Measurements from ENCODE around the gene CAMK1G.

Gene CAMK1G

DNA sequence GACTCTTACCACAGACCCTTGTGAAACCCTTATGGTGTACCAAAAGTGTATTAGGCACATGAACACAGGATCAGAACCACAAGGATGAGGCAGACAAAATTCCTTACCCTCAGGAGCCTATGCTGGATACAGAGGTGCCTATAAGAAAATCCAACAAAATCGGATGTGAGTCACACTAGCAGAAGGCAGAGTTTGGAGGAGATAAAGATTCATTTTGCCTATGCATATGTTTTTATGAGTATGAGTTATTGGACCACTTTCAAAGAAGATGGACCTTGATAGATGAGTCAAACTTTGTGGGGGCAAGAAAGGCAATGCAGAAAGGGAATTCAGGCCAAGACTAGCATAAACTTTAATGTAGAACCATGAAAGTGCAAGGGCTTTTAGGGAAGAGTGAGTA is 17.0 kb downstream of the CAMK1G start:
- no peak for DNase-seq (ENCODE audit: low read depth, low spot score)

DNA sequence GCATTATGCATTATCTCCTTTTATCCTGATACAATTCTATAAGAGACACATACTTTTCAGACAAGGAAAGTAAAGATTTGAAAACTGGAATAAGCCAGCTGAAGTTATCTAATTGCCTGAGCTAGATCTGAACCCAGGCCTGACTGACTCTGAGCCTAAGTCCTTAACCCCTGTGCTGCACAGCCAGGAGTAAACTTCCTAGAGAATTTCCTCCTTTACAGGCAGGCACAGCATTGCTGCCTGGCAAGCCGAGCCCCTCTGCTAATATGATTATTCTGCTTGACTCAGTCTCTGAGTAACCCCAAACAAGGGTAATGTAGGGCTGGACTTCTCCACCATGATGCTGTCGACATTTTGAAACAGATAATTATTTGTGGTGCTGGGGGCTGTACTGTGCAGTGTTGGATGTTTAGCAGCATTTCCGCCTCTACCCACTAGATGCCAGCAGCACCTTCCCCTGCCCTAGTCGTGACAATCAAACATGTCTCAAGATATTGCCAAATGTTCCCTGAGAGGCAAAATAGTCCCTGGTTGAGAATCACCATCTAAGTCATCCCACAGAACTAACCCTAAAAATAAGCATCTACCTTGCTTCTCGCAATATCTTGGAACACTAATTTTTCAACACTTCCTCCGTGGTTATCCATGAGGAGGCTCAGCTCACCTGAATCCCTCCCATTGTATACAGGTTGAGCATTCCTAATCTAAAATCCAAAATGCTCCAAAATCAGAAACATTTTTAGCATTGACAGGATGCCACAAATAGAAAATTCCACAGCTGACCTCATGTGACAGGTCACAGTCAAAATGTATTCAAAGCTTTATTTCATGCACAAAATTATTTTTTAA is 18.5 kb downstream of the CAMK1G start:
- DNase-seq (ENCODE audit: low read depth, low spot score) = no peak

DNA sequence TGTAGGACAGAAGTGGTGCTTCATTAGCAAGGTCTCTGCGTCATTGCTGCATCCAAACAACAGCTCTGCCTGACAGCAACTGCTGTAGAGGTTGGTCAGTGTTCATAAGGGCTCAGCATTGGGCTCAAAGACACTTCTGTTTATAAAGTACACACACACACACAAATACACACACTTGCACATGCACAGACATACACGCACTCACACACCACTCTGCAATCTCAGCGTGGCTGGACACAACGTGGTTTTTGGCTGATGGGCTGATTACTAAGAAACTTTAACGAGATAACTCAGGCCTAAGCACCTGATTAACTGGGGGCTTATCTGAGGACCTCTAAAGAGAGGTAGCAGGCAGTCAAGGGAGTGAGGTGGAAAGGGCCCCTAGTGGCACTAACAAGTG is 20.4 kb downstream of the CAMK1G start:
- DNase-seq (ENCODE audit: low read depth, low spot score) = no peak

DNA sequence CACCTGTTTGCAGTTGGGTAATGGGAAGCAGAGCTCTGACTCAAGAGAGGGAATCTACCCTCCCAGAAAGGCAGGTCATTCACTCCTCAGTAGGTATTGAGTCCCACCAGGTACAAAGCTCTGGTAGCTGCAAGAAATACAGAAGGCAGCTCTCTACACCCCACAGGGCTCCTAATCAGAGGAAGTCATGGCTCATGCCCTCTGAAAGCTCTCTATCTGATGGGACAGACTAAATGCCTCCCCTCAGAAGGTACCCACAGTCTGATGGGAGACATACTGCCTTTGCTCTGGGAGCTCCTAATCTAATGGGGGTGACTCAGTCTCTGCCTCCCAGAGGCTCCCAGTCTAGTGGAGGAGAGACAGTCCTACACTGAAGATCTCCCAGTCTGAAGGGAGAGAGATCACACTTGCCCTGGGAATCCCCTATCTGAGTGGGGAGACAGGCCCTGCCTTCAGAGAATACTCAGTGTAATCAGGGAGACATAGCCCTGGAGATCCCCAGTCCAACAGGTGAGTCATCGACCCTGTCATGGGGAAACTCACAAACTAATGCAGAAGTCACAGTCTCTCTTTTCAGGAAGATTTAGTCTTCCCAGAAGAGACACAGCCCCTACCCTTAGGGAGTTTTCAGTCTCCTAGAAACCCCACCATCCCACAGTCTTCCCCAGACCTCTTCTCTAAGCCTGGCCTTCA is 23.7 kb downstream of the CAMK1G start:
- DNase-seq (ENCODE audit: low read depth, low spot score) = no peak

DNA sequence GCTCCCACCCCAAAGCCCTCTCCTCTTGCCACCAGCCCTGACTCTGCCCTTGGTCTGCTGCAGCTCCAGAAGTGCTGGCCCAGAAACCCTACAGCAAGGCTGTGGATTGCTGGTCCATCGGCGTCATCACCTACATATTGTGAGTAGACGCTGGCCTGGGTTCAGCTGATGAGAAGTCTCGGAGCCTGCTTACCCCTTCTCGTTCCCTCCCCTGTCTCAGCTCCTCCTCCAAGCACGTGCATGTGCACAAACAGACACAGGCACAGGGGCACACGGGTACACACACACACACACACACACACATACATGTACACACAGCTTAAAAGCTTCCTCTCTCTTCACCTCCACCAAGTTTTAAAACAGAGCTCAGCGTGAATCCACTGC is 24.3 kb downstream of the CAMK1G start:
- DNase-seq (ENCODE audit: low read depth, low spot score) = no peak

DNA sequence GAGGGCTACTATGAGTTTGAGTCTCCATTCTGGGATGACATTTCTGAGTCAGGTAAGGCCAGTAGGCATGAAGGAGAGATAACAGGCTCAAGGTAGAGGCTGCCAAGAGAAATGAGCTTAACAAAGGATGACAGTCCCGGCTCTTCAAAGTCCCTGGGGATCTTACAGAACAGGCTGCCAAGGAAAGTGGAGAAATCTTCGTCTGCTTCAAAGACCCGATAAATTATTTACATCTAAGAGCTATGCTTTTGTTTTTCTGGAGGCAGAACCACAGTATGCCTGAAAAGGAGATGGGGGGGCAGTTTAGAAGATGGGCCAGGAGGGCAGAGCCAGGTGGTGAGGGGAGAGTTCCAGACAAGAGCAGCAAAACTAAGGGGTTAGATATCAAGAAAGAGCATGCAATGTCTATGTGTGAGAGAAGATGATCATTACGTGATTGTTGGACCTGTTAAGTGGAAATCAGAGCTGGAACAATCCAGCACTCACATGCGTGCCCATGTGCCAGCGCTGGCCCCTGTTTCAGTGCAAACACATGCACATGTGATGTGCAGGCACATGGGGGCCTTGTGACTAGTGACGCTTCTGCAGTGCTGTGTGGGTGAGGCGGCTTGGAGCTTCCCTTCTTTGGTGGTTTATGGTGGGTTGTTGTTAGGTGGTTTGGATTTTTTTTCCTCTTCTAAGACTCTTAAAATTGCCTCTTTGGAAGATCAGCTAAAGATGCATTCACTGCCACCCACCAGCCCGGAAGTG is 25.7 kb downstream of the CAMK1G start:
- no peak for DNase-seq (ENCODE audit: low read depth, low spot score)

DNA sequence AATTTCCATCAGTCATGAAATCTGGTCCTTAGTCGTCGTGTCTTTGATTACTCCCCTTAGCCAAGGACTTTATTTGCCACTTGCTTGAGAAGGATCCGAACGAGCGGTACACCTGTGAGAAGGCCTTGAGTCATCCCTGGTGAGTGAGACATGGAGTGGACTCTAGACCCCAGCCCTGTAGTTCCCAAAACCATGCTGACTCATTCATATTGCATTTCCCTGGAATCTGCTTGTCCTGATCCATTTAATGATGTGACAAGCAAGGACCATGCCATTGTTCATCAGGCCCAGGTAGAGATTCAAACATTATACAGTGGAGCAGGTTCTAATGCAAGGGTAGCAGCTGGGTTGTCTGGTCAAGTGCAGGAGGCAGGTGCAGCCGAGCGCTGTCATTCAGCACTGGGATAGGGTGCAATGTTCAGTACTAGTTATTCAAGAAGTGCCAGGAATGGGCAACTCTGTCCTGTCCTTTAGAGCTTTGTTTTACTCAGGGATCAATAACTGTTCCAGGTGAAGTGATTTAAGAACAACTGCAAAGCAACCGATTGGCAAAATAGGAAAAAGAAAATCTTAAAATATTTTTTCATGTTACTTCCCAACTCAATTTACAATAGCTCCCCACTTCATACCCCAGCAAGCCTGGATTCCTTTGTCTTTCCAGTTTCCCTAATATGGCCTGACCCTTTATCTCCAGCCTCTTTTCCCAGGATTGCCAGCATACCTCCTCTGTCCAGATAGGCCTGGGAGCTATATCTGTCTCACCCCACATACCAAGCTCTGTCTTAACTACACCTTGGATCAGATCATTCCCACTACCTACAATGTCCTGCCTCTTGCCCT is 26.5 kb downstream of the CAMK1G start:
- no peak for DNase-seq (ENCODE audit: low read depth, low spot score)

DNA sequence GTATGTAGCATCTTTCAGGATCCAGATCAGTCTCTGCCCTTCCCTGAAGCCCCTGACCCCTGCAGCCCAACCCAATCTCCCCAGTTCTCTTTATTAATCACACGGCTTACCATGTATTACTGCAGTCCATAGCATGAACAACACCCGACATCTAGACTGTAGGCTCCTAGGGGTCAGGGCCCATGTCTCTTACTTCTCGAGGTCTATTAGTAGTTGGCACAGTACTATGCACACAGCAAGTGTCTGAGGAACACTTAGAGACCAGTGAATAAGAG is 27.1 kb downstream of the CAMK1G start:
- DNase-seq (ENCODE audit: low read depth, low spot score) = no peak

DNA sequence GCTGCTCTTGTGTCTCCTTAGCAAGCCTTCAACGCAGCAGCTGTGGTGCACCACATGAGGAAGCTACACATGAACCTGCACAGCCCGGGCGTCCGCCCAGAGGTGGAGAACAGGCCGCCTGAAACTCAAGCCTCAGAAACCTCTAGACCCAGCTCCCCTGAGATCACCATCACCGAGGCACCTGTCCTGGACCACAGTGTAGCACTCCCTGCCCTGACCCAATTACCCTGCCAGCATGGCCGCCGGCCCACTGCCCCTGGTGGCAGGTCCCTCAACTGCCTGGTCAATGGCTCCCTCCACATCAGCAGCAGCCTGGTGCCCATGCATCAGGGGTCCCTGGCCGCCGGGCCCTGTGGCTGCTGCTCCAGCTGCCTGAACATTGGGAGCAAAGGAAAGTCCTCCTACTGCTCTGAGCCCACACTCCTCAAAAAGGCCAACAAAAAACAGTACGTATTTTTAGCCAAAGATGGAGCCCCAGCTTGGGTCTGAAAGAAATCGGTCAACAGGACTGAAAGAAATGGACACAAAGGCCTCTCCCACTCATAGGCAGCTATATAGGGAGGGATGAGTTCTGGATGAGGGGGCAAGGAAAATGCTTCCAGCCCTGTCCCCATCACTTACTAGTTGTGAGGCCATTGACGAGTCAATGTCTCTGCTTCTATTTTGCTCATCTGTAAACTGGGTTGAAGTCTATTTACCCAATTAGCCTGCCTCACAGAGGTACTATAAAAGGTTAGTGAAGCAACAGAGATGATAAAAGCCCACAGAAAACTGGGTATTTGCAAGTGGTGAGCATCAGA is 28.5 kb downstream of the CAMK1G start:
- DNase-seq (ENCODE audit: low read depth, low spot score) = no peak

DNA sequence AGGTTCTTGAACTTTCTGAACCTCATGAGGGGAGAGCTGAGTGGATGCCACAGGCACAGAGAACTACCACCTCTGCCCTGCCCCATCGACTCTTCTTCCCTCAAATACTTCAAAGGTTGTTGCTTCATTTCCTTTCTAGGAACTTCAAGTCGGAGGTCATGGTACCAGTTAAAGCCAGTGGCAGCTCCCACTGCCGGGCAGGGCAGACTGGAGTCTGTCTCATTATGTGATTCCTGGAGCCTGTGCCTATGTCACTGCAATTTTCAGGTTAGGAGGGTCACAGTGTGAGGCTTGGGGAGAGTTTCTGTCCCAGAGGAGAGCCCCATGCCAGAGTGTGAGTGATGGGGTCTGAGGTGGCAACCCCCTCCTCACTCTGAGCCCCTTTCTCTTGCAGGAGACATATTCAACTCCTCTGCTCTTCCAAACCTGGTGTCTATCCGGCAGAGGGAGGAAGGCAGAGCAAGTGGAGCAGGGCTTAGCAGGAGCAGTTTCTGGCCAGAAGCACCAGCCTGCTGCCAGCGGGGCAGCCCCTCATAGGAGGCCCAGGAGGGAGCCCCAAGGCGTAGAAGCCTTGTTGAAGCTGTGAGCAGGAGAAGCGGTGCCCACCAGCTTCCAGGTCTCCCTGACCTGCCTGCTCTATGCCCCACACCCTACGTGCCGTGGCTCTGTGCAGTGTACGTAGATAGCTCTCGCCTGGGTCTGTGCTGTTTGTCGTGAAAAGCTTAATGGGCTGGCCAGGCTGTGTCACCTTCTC is 29.3 kb downstream of the CAMK1G start:
- DNase-seq (ENCODE audit: low read depth, low spot score) = no peak

DNA sequence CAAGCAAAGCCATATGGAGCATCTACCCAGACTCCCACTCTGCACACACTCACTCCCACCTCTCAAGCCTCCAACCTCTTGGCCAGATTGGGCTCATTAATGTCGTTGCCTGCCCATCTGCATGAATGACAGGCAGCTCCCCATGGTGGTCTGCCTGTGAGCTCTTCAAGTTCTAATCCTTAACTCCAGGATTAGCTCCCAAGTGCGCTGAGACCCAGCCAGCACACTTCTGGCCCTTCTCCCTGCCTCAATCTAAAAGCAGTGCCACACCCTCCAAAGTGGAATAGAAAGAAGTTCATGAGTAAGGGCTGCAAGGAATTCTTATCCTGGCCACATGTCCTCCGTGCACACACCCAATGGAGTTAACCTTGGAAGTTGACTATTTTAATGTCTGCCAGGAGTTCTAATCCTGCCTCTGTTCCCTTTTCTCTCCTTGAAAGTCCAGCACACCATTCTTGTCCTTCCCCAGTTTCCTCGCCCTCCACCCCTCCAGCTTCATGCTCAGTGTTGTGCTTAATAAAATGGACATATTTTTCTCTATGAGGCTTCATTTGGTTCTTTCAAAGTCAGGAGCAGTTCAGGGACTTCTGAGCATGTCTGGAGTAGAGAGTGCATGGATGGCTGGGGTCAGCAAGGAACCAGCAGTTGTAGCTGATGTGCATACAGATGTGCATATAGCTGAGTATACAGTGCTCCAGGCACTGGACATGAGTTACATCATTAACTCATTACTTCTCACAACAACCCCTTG is 30.1 kb downstream of the CAMK1G start:
- no peak for DNase-seq (ENCODE audit: low read depth, low spot score)

DNA sequence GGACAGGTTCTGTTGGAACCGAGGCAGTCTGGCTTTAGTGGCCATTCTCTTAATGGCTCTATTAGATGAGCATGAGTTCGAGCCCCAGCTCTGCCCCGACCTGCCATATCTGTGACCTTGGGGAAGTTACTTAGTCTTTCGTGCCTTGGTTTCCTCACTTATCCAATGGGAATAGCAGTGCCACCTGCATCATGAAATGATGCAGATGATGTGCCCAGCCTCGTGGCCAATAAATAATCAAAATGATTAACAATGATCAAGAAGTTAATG is 30.6 kb downstream of the CAMK1G start:
- no peak for DNase-seq (ENCODE audit: low read depth, low spot score)

DNA sequence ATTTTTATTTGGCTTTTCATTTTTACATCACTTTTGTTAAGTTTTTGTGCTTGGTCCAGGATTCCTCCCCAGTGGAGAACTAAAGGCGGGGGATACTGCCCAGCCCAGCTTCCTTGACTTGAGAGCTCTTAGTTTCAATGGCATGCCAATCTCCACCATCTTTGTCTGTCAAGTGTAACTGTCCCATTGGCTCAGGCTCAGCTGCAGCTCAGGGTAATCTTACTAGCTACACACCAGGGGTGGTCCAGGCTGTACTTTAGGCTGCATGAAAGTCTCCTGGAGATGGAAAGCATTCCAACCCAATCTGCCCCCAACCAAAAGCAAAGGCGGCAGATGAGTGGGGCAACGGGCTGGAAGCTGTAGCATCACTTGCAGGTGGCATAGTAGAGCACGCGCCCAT is 31.4 kb downstream of the CAMK1G start:
- no peak for DNase-seq (ENCODE audit: low read depth, low spot score)

DNA sequence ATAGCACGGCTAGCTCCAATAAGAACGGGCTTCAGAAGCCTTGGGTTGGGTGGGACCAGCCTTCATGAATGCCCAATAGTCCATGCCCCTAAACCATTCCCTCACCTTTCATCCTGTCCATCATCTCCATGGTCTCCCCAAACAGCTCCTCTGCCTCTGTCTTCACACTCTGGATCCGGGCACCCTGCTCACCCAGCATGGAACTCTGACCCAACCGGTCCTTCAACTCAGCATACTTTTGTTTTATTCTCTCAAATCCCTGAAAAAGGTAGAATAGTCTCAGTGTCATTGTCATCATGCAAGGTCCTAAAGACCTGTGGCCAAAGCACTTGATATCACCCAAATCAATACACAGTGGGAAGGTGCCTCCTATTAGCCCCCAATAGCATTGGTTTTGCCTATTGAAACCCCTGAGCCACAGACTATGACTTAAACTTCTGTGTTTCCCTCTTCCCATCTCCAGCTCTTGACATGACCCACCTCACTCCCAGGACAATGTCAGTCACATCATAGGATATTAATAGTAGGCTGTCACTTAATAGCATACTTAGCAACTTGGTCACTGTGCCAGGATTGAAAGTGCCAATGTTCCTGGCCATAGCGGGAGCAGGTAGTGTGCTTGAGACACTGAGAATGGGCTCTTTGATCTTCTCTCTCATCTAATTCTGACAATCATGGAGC is 33.0 kb downstream of the CAMK1G start:
- no peak for DNase-seq (ENCODE audit: low read depth, low spot score)

DNA sequence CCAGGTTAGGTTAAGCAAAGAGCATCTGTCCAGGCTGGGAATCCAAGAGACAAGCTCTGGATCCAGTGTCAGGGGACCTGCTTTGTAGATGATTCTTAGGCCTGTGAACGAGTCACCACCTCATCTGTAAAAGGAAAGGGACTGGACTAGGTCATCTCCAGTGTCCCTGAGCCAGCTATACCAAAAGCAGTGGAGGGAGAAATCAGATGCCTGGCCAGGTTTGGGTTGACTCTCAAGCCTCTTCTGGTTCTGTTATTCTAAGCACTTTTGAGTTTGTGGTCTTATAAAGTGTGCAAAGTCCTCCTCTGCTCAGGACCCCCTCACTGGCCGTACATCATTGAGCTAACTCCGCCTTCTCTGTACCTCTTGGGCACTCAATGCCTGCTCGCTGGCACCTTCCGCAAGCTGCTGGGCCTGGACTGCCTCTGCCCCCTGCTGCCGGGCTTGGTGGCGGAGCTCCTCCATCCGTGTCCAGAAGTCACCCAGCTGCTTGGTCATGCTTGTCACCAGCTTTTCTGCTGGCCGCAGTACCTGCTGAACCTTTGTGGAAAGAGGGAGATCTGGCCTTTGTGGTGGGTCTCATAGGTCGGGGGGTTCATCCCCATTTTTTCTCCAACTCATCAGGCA is 33.6 kb downstream of the CAMK1G start:
- DNase-seq (ENCODE audit: low read depth, low spot score) = no peak

DNA sequence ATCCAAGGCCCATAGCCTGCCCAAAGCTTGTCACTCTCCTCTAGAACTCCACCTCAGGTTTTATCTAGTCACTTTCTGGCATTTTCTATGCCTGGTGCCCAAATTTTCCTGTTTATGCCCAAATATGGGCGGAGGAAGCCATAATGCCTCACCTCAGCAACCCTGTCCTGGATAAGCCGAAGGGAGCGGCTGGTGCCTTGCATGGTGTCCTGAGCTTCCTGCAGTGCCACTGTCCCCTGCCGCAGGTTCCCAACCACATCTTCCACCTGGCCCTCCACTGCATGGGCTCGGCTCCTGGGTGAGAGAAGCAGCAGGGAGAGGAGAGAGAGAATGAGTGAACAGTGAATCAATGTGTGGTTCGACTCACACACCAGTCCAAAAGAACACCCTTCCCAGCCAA is 34.2 kb downstream of the CAMK1G start:
- DNase-seq (ENCODE audit: low read depth, low spot score) = no peak

DNA sequence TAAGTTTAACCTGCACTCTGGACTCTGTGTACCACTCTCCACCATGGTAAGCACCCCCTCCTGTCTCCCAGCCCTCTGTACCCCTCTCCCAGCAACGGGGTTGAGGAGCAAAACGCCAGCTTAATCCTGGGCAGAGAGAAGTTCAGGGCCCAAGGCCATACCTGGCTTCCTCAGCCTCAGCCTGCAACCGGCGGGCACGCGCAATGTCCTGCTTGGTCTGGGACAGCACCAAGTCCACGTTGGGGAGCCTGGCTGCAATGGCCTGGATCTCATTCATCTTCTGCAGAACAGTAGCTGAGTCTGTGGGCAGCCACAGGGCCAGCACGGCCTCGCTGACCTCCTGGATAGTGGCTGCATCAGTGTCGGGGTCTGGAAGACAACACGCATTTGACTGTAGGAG is 34.8 kb downstream of the CAMK1G start:
- DNase-seq (ENCODE audit: low read depth, low spot score) = no peak

DNA sequence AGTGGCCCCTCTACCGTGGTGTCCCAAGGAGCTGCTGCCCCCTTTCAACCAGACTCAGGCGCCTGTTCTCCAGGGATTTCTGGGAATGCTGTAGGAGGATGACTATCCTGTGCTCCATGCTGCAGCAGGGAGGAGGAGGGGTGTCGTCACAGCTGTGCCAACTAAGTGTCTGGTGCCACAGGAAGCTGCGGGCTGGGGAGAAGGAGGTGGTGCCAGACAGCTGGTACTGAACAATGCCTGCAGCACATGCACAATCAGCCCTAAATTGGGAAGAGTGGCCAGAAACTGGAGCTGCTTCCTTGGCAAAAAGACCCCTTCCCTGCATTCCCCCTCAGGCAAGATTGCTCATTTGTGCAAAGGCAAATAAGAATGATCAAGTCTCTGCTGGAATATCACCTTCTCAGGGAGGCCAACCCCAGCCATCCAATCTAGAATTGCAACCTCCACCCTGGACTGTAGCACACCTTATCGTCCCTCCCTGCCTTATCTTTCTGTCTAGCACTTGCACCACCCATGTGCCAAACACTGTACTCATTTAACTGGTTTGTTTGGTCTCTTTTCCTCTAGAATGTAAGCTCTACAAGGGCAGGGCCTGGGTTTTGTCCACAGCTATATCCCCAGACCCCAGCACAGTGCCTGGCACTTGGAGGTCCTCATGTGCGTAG is 35.4 kb downstream of the CAMK1G start:
- no peak for DNase-seq (ENCODE audit: low read depth, low spot score)
